C4-2B (cell line): Measurements from ENCODE around the gene TRERF1.

ENCODE experiments used
- CTCF ChIP-seq: fragments of 450-650 bp; conservative IDR thresholded peaks from 2 replicates; pipeline ENCODE4 v1.5.1; 2017; ENCODE audit warnings: mild to moderate bottlenecking
- ZFX ChIP-seq: fragments of 450-650 bp; IDR thresholded peaks from 2 replicates; pipeline ENCODE4 v1.6.1; 2017

GRCh38 chr6:42462474-42462972 lies 10.8 kb upstream of the TRERF1 start:
- TF ChIP-seq CTCF = no peak
- no peak for TF ChIP-seq ZFX
